PC-9 (cell line): Measurements from ENCODE around the gene SYT15. TPM values are rescaled to one million over a fixed set of nuclear protein-coding genes. Genes with fewer than 3 reads are reported as not detected.

ENCODE experiments used
- BruUV-seq: library from RNA; stranded (reverse); fragments of 400-500 nt; replicated peaks from 2 replicates; lab custom pipeline; 2021; lab: Mats Ljungman, UMichigan
- CTCF ChIA-PET: fragments of 300-600 bp; sonication (Branson Sonifier 250); formaldehyde crosslinking; loops from one replicate; lab custom pipeline; 2022; ENCODE audit warnings: antibody characterized with exemption; lab: Charles Lee
- POLR2A ChIA-PET: fragments of 300-600 bp; sonication (Branson Sonifier 250); formaldehyde crosslinking; loops from one replicate; lab custom pipeline; 2022; ENCODE audit warnings: antibody characterized with exemption; ENCODE audit not compliant: unreplicated experiment; lab: Charles Lee
- DNase-seq, 2 experiments: peaks; one replicate each; pipeline versions ENCODE4 v3.0.0 to v3.0.0-alpha.2; 2015 to 2022; ENCODE audit warnings: mixed read lengths in 1 of 2
- H2AFZ ChIP-seq: fragments of 200-600 bp; sonication (generic); 2 replicates; pipeline ENCODE4 v1.8.1; 2017; ENCODE audit warnings: antibody characterized with exemption
- H3F3A ChIP-seq: fragments of 200-600 bp; sonication (generic); 2 replicates; pipeline ENCODE4 v1.8.1; 2017; ENCODE audit warnings: antibody characterized with exemption, mild to moderate bottlenecking, low read depth; ENCODE audit not compliant: insufficient read depth
- H3K27ac ChIP-seq: fragments of 200-600 bp; sonication (generic); 2 replicates; pipeline ENCODE4 v1.6.1; 2016; ENCODE audit warnings: mixed run types
- H3K27me3 ChIP-seq: fragments of 200-600 bp; sonication (generic); 2 replicates; pipeline ENCODE4 v1.6.1; 2016; ENCODE audit warnings: low read depth, mixed run types; ENCODE audit not compliant: insufficient read depth
- H3K36me3 ChIP-seq: fragments of 200-600 bp; sonication (generic); 2 replicates; pipeline ENCODE4 v1.6.1; 2016; ENCODE audit warnings: low read depth, mixed run types
- H3K4me1 ChIP-seq: fragments of 200-600 bp; sonication (generic); replicated peaks from 2 replicates; pipeline ENCODE4 v1.6.1; 2016; ENCODE audit warnings: mixed run types; ENCODE audit not compliant: insufficient read depth
- H3K4me2 ChIP-seq: fragments of 200-600 bp; sonication (generic); 2 replicates; pipeline ENCODE4 v1.6.1; 2017; ENCODE audit warnings: mixed run types
- H3K4me3 ChIP-seq: fragments of 200-600 bp; sonication (generic); 2 replicates; pipeline ENCODE4 v1.6.1; 2016; ENCODE audit warnings: mixed run types
- H3K79me2 ChIP-seq: fragments of 200-600 bp; sonication (generic); 2 replicates; pipeline ENCODE4 v1.6.1; 2017; ENCODE audit warnings: low read depth, mixed run types
- H3K9me2 ChIP-seq: fragments of 200-600 bp; sonication (generic); 2 replicates; pipeline ENCODE4 v1.8.1; 2017; ENCODE audit warnings: mild to moderate bottlenecking; ENCODE audit not compliant: insufficient read depth
- H3K9me3 ChIP-seq: fragments of 200-600 bp; sonication (generic); 2 replicates; pipeline ENCODE4 v1.8.1; 2016; ENCODE audit warnings: low read depth; ENCODE audit not compliant: insufficient read depth
- H4K20me1 ChIP-seq: fragments of 200-600 bp; sonication (generic); 2 replicates; pipeline ENCODE4 v1.8.1; 2017; ENCODE audit not compliant: insufficient read depth
- EZH2 ChIP-seq: fragments of 200-600 bp; sonication (generic); IDR thresholded peaks from 2 replicates; pipeline ENCODE4 v1.8.0; 2017; ENCODE audit warnings: antibody characterized with exemption, low read depth
- intact Hi-C: fragments of 100-400 bp; cut with micrococcal nuclease; formaldehyde crosslinking; loops from one replicate; pipeline ENCODE4 v1.10.0; 2022; ENCODE audit not compliant: unreplicated experiment
- total RNA-seq: library from RNA; stranded (reverse); gene quantifications from 2 replicates; pipeline ENCODE4 v1.2.3, GENCODE V29; 2021
- TF ChIP-seq, protein P1 (sequence below): fragments of 200-600 bp; sonication (generic); conservative IDR thresholded peaks from 2 replicates; pipeline ENCODE4 v1.6.1; 2017; ENCODE audit warnings: mixed run types, antibody characterized with exemption, mild to moderate bottlenecking, moderate library complexity

SYT15 gene
- total RNA-seq, 1 experiment from 2014 or later, result 1.9 TPM

DNA sequence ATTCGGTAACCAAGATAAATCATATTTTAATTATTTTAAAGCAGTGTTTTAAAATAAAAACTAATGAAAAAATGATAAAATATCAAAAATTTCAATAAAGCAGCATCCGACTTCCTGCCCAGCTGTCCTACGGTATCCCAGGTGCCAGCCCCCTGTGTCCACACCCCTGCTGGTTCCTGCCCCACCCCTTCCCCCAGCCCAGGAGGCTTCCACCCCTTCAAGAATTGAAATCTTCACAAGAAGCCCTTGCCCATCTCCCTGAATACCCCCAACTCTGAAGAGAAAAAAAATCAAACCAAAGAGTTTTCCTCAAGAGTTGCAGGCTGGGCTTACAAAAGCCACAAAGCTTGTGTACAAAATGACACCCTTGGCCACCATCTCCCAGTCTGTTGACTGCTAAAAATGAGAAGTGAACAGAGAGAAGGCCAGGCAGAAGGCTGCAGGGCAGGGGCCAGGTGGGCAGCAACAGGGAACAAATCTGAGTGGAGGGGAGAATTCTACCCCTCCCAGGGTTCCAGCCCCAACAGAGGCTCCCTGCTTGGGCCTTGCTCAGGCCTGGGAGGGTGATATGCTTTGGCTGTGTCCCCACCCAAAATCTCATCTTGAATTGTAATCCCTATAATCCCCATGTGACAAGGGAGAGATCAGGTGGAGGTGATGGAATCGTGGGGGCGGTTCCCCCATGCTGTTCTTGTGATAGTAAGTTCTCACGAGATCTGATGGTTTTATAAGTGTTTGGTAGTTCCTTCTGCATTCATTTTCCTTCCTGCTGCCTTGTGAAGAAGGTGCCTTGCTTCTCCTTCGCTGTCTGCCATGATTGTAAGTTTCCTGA is 37.0 kb upstream of the SYT15 start:
- no peak overlapping the region for H3K4me3 ChIP-seq
- TF ChIP-seq, protein P1, sequence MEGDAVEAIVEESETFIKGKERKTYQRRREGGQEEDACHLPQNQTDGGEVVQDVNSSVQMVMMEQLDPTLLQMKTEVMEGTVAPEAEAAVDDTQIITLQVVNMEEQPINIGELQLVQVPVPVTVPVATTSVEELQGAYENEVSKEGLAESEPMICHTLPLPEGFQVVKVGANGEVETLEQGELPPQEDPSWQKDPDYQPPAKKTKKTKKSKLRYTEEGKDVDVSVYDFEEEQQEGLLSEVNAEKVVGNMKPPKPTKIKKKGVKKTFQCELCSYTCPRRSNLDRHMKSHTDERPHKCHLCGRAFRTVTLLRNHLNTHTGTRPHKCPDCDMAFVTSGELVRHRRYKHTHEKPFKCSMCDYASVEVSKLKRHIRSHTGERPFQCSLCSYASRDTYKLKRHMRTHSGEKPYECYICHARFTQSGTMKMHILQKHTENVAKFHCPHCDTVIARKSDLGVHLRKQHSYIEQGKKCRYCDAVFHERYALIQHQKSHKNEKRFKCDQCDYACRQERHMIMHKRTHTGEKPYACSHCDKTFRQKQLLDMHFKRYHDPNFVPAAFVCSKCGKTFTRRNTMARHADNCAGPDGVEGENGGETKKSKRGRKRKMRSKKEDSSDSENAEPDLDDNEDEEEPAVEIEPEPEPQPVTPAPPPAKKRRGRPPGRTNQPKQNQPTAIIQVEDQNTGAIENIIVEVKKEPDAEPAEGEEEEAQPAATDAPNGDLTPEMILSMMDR, result no peak
- no peak for TF ChIP-seq EZH2
- no peaks in the 10 kb centered on the region for H3K27me3 ChIP-seq
- POLR2A ChIA-PET, result no interaction called here
- no peaks in the 10 kb centered on the region for H3K36me3 ChIP-seq
- H3K9me3 ChIP-seq, result no peaks in the 10 kb centered on the region
- no peaks in the 10 kb centered on the region for H3K9me2 ChIP-seq
- H3K4me1 ChIP-seq, result peaks cover 27% of the 10 kb centered on the region
- BruUV-seq, result TSS peak; percentile 13
- H3F3A ChIP-seq, result peaks cover 24% of the 10 kb centered on the region; the same call in 1 of the 2 replicates
- no peak overlapping the region for H2AFZ ChIP-seq
- CTCF ChIA-PET, result no interaction called here
- H3K27ac ChIP-seq, result no peak overlapping the region
- intact Hi-C loops, result no loop called here
- no peak for DNase-seq
- H3K79me2 ChIP-seq, result no peaks in the 10 kb centered on the region
- no peaks in the 10 kb centered on the region for H4K20me1 ChIP-seq
- no peak overlapping the region for H3K4me2 ChIP-seq

- H2AFZ ChIP-seq, result no peak overlapping the region
- no TSS peak for BruUV-seq
- H3K9me2 ChIP-seq, result no peaks in the 10 kb centered on the region
- no peak for TF ChIP-seq EZH2
- no peak overlapping the region for H3K4me2 ChIP-seq
- no peaks in the 10 kb centered on the region for H3K79me2 ChIP-seq
- H3K9me3 ChIP-seq, result no peaks in the 10 kb centered on the region
- no peak for DNase-seq
- no peak overlapping the region for H3K27ac ChIP-seq
- no peaks in the 10 kb centered on the region for H3K36me3 ChIP-seq
- ChIA-PET CTCF (no interaction called here), POLR2A (interaction anchor here (0.9 kb wide), 1 partner anchor 19 kb away, joined by 7 read pairs; no protein-coding TSS in a partner anchor)
- H3K27me3 ChIP-seq, result no peaks in the 10 kb centered on the region
- peaks cover 27% of the 10 kb centered on the region for H3K4me1 ChIP-seq
- no peak overlapping the region for H3K4me3 ChIP-seq
- intact Hi-C loops, result no loop called here
- peaks cover 24% of the 10 kb centered on the region; the same call in 1 of the 2 replicates for H3F3A ChIP-seq
- no peaks in the 10 kb centered on the region for H4K20me1 ChIP-seq
Measured at GRCh38 chr10:46542567-46543465, 36.1 kb upstream of the SYT15 start.

DNA sequence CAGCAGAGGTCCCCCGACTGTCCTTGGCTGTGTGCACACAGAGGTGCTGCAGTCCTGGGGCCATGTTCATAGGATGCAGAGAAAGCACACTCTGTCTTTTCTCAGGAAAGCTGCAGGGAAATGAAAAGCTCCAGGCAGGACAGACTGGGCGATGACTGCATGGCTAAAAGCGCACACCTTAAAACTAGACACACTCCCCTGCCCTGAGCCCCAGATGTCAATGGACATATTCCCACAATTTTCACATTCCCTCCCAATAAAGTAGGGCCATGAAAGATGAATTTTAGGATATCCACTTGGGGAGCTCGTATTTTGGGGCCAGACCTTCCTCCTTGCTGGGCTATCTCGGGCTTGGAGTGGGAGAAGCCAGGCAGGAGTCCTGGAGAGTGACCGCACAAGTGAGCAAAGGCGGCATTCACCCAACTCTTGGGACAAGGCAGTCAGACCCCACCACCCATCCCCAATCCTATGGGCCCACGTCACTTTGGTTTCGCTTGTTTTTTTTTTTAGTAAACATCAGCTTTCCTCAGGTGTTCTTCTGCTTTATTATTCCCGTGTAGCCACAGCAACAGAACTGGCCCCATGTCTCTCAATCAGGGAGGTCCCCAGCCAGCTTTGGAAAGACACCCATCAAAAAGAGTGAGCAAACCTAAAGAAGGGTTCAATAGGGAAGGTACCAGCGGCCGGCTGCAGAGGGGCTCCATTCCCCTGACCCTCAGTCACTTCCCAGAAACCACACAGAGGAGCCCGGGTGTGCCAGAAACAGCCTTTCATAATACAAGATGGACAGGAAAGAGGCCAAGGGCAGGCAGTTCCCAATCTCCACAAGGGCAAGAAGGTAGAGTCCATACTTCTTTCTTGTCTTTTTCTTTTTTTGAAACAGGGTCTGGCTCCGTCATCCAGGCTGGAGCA is 35.2 kb upstream of the SYT15 start:
- POLR2A ChIA-PET, result interaction anchor here (0.9 kb wide), 1 partner anchor 20 kb away, joined by 7 read pairs; no protein-coding TSS in a partner anchor
- peaks cover 27% of the 10 kb centered on the region for H3K4me1 ChIP-seq
- H2AFZ ChIP-seq, result no peak overlapping the region
- peak overlapping the region; percentile 57 for H3K27ac ChIP-seq
- peaks cover 22% of the 10 kb centered on the region; the same call in 1 of the 2 replicates for H3F3A ChIP-seq
- no peak for DNase-seq
- no peaks in the 10 kb centered on the region for H3K9me3 ChIP-seq
- H3K4me2 ChIP-seq, result peak overlapping the region; percentile 43
- no peaks in the 10 kb centered on the region for H4K20me1 ChIP-seq
- H3K4me3 ChIP-seq, result no peak overlapping the region
- intact Hi-C loops, result loop anchor here (2.0 kb wide), 1 partner anchor 15 kb away; no protein-coding TSS in a partner anchor
- H3K9me2 ChIP-seq, result no peaks in the 10 kb centered on the region
- H3K79me2 ChIP-seq, result no peaks in the 10 kb centered on the region
- TSS peak; percentile 8 for BruUV-seq
- TF ChIP-seq EZH2, result no peak
- TF ChIP-seq, protein P1, result no peak
- no peaks in the 10 kb centered on the region for H3K36me3 ChIP-seq
- CTCF ChIA-PET, result interaction anchor here (0.7 to 1.5 kb wide), 5 partner anchors 12 to 1945 kb away, joined by 3 to 6 read pairs (median 3); partner anchors contain the start of gene GPRIN2
- no peaks in the 10 kb centered on the region for H3K27me3 ChIP-seq
